ENCODE data around the gene CD82. TPM values are rescaled to one million over a fixed set of nuclear protein-coding genes. Genes with fewer than 3 reads are reported as not detected.
A peak's percentile ranks its signal among the peaks of the same experiment; 100 is the strongest.

CD82 gene
- total and polyA plus RNA-seq, 7 donors, result 4.2 to 67.4 (median 11.4) TPM

- 88 to 93% methylated on average over 8 of the region's 8 CpGs for WGBS, 2 donors
Measured at GRCh38 chr11:44621784-44622183, 56.3 kb downstream of the CD82 start.

GRCh38 chr11:44622190-44622650, 56.8 kb downstream of the CD82 start:
- peak; percentile 58 for DNase-seq
- Histone ChIP-seq H3K27ac (no peak overlapping the region), H3K9me3 (no peaks in the 10 kb centered on the region), H3K36me3 (no peaks in the 10 kb centered on the region), H3K27me3 (no peaks in the 10 kb centered on the region), H3K4me3 (no peak overlapping the region), H3K4me1 (peaks cover 0 to 37% (median 29%) of the 10 kb centered on the region in 4 donors)
- intact Hi-C loops (cut with DNase I), result no loop called here
- WGBS, 2 donors, result 92 to 94% methylated on average over 4 of the region's 4 CpGs
- TF ChIP-seq POLR2A (IDR thresholded peaks at IDR 0.05), result no peak
- TF ChIP-seq POLR2AphosphoS5 (IDR thresholded peaks at IDR 0.05), result no peak
- TF ChIP-seq CTCF (IDR thresholded peaks at IDR 0.05), result no peak
- no peak for TF ChIP-seq EP300 (IDR thresholded peaks at IDR 0.05)

More at GRCh38 chr11:44621784-44622183, 56.3 kb downstream of the CD82 start:
- Histone ChIP-seq H3K4me3 (no peak overlapping the region), H3K27me3 (no peaks in the 10 kb centered on the region), H3K9me3 (no peaks in the 10 kb centered on the region), H3K36me3 (no peaks in the 10 kb centered on the region), H3K27ac (no peak overlapping the region), H3K4me1 (peaks cover 0 to 33% (median 26%) of the 10 kb centered on the region in 4 donors)
- DNase-seq, result no peak
- intact Hi-C loops (cut with DNase I), result loop anchor here (1.0 kb wide), 1 partner anchor 290 kb away; no protein-coding TSS in a partner anchor
- TF ChIP-seq POLR2AphosphoS5 (IDR thresholded peaks at IDR 0.05) (no peak), CTCF (IDR thresholded peaks at IDR 0.05) (no peak), EP300 (IDR thresholded peaks at IDR 0.05) (no peak), POLR2A (IDR thresholded peaks at IDR 0.05) (no peak)

- 92 to 95% methylated on average over 11 of the region's 11 CpGs for WGBS, 2 donors
- peaks cover 0 to 43% (median 35%) of the 10 kb centered on the region in 4 donors for H3K4me1 ChIP-seq
- H3K27ac ChIP-seq, result no peak overlapping the region
- no peaks in the 10 kb centered on the region for H3K36me3 ChIP-seq
- no peak for TF ChIP-seq CTCF (IDR thresholded peaks at IDR 0.05)
- TF ChIP-seq POLR2AphosphoS5 (IDR thresholded peaks at IDR 0.05), result no peak
- TF ChIP-seq EP300 (IDR thresholded peaks at IDR 0.05), result no peak
- no peak for TF ChIP-seq POLR2A (IDR thresholded peaks at IDR 0.05)
- H3K27me3 ChIP-seq, result no peaks in the 10 kb centered on the region
- intact Hi-C loops (cut with DNase I), result no loop called here
- no peaks in the 10 kb centered on the region for H3K9me3 ChIP-seq
- no peak overlapping the region for H3K4me3 ChIP-seq
- peak; percentile 46 for DNase-seq
Measured at GRCh38 chr11:44622721-44623258, 57.3 kb downstream of the CD82 start.

- H3K27me3 ChIP-seq, result no peaks in the 10 kb centered on the region
- no peaks in the 10 kb centered on the region for H3K36me3 ChIP-seq
- no peak overlapping the region for H3K27ac ChIP-seq
- no peak overlapping the region for H3K4me3 ChIP-seq
- TF ChIP-seq POLR2A (IDR thresholded peaks at IDR 0.05) (no peak), POLR2AphosphoS5 (IDR thresholded peaks at IDR 0.05) (no peak), CTCF (IDR thresholded peaks at IDR 0.05) (no peak), EP300 (IDR thresholded peaks at IDR 0.05) (no peak)
- DNase-seq, result peak; percentile 55
- WGBS, 2 donors, result 49 to 84% methylated on average over 10 of the region's 10 CpGs
- H3K9me3 ChIP-seq, result no peaks in the 10 kb centered on the region
- intact Hi-C loops (cut with DNase I), result no loop called here
- peaks cover 0 to 48% (median 41%) of the 10 kb centered on the region in 4 donors for H3K4me1 ChIP-seq
Measured at GRCh38 chr11:44623341-44623730, 57.9 kb downstream of the CD82 start.
